Measurements from ENCODE around the gene MORN1. TPM values are rescaled to one million over a fixed set of nuclear protein-coding genes. Genes with fewer than 3 reads are reported as not detected.

Gene MORN1
- total RNA-seq, 2 donors from 2014 or later = 6.8 to 6.9 TPM

DNA sequence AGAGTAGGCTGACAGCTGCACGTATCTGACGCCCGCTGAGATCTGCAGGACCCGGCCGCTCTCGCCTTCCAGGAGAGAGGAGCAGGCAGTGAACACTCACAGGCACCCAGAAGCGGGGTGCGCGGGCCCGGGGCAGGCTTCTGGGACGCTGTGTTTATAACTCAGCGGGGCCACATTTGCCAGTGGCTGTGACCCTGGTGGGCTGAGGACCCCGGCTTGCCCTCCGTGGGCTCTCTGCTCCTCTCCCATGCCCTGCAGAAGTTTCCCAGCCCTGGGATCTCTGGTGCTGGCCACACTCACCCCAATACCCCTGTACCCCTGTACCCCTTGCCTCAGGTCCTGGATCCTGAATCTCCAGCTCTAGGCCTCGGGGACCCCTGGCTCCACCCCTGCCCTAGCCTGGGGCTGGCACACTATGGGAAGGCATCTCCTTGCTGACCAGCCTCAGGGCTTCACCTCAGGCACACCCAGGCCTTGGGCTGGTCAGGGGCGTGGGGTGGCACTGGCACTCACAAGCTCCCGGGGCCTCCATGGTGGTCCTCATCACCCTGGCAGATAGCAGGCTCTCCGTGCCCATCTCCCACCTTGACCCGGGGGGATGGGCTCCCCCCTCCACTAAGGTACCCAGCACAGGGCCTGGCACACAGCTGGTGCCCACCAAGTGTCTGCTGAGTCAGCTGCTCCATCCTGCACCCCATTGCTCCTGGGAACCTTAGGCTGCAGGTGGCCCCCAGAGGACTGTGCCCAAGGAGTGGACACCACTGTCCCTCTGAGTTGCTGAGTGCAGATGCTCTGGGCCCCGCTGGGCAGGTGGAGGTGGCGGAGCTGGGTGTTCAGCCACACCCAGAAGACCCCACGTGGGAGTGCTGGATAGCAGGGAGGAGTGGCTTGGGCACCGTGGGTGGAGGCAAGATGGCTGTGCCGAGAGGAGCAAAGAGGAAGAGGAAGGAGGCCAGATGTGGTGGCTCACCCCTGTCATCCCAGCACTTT lies 32.4 kb downstream of the MORN1 start:
- DNase-seq = no peak
- Mint-ChIP-seq H3K27me3 (ENCODE audit: low read depth) (no peaks in the 10 kb centered on the region), H3K27ac (no peak overlapping the region), H3K4me3 (no peak overlapping the region), H3K36me3 (ENCODE audit: insufficient read depth in 2 of 2) (peaks cover 2 to 5% of the 10 kb centered on the region in 2 donors), H3K4me1 (ENCODE audit: low read depth) (no peaks in the 10 kb centered on the region), H3K9me3 (peaks cover 2 to 6% of the 10 kb centered on the region in 2 donors)
- no peak for ATAC-seq (replicated peaks in 1 of 2)

DNA sequence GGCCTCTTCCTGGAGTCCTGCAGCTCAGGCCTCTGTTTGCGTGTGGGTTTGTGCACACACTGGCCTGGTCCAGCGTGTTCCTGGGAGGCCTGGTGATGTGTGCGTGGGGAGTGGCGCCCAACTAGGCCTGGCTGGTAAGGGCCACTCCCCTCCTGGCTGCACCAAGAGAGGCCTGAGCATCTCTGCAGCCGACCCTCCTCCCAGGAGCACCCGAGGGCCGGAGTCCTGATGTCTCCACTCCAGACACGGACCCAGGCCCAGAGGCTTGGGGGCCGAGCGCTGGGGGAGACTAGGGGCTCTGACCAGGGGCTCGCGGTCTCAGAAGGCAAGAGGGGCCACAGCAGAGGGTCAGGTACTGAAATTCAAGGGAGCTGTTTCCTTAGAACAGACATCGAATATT lies 33.3 kb downstream of the MORN1 start:
- Mint-ChIP-seq H3K27me3 (ENCODE audit: low read depth) (no peaks in the 10 kb centered on the region), H3K4me1 (ENCODE audit: low read depth) (no peaks in the 10 kb centered on the region), H3K9me3 (peaks cover 0 to 4% of the 10 kb centered on the region in 2 donors), H3K27ac (no peak overlapping the region), H3K36me3 (ENCODE audit: insufficient read depth in 2 of 2) (peaks cover under 1 to 2% of the 10 kb centered on the region in 2 donors), H3K4me3 (no peak overlapping the region)
- DNase-seq (no peak), ATAC-seq (replicated peaks in 1 of 2) (no peak)

GRCh38 chr1:2356911-2357845 lies 34.2 kb downstream of the MORN1 start:
- no peak overlapping the region for H3K4me3 Mint-ChIP-seq
- H3K27me3 Mint-ChIP-seq (ENCODE audit: low read depth) = no peaks in the 10 kb centered on the region
- H3K36me3 Mint-ChIP-seq (ENCODE audit: insufficient read depth in 2 of 2) = peaks cover 0 to under 1% of the 10 kb centered on the region in 2 donors
- H3K27ac Mint-ChIP-seq = no peak overlapping the region
- ATAC-seq (replicated peaks in 1 of 2) (no peak), DNase-seq (no peak)
- no peaks in the 10 kb centered on the region for H3K4me1 Mint-ChIP-seq (ENCODE audit: low read depth)
- peaks cover 0 to under 1% of the 10 kb centered on the region in 2 donors for H3K9me3 Mint-ChIP-seq

GRCh38 chr1:2356401-2356800 lies 35.0 kb downstream of the MORN1 start:
- ATAC-seq (replicated peaks in 1 of 2) = no peak
- no peaks in the 10 kb centered on the region for H3K27me3 Mint-ChIP-seq (ENCODE audit: low read depth)
- H3K36me3 Mint-ChIP-seq (ENCODE audit: insufficient read depth in 2 of 2) = no peaks in the 10 kb centered on the region

GRCh38 chr1:2355373-2356261 lies 35.7 kb downstream of the MORN1 start:
- H3K9me3 Mint-ChIP-seq = no peaks in the 10 kb centered on the region
- ATAC-seq (replicated peaks in 1 of 2) = no peak
- no peaks in the 10 kb centered on the region for H3K27me3 Mint-ChIP-seq (ENCODE audit: low read depth)
- no peak for DNase-seq
- no peak overlapping the region for H3K4me3 Mint-ChIP-seq
- H3K4me1 Mint-ChIP-seq (ENCODE audit: low read depth) = no peaks in the 10 kb centered on the region
- no peak overlapping the region for H3K27ac Mint-ChIP-seq
- no peaks in the 10 kb centered on the region for H3K36me3 Mint-ChIP-seq (ENCODE audit: insufficient read depth in 2 of 2)

More at GRCh38 chr1:2356401-2356800, 35.0 kb downstream of the MORN1 start:
- DNase-seq = no peak
- H3K4me1 Mint-ChIP-seq (ENCODE audit: low read depth) = no peaks in the 10 kb centered on the region
- H3K27ac Mint-ChIP-seq = no peak overlapping the region
- H3K9me3 Mint-ChIP-seq = no peaks in the 10 kb centered on the region
- H3K4me3 Mint-ChIP-seq = no peak overlapping the region

GRCh38 chr1:2354511-2355372 lies 36.6 kb downstream of the MORN1 start:
- no peaks in the 10 kb centered on the region for H3K36me3 Mint-ChIP-seq (ENCODE audit: insufficient read depth in 2 of 2)
- H3K9me3 Mint-ChIP-seq = no peaks in the 10 kb centered on the region
- H3K4me1 Mint-ChIP-seq (ENCODE audit: low read depth) = no peaks in the 10 kb centered on the region
- no peak overlapping the region for H3K4me3 Mint-ChIP-seq
- ATAC-seq (replicated peaks in 1 of 2) (no peak), DNase-seq (no peak)
- no peak overlapping the region for H3K27ac Mint-ChIP-seq
- no peaks in the 10 kb centered on the region for H3K27me3 Mint-ChIP-seq (ENCODE audit: low read depth)

GRCh38 chr1:2353551-2354438 lies 37.6 kb downstream of the MORN1 start:
- no peaks in the 10 kb centered on the region for H3K27me3 Mint-ChIP-seq (ENCODE audit: low read depth)
- no peak overlapping the region for H3K4me3 Mint-ChIP-seq
- no peak for DNase-seq
- H3K27ac Mint-ChIP-seq = no peak overlapping the region
- ATAC-seq (replicated peaks in 1 of 2) = no peak
- H3K36me3 Mint-ChIP-seq (ENCODE audit: insufficient read depth in 2 of 2) = no peaks in the 10 kb centered on the region
- H3K9me3 Mint-ChIP-seq = no peaks in the 10 kb centered on the region
- no peaks in the 10 kb centered on the region for H3K4me1 Mint-ChIP-seq (ENCODE audit: low read depth)

DNA sequence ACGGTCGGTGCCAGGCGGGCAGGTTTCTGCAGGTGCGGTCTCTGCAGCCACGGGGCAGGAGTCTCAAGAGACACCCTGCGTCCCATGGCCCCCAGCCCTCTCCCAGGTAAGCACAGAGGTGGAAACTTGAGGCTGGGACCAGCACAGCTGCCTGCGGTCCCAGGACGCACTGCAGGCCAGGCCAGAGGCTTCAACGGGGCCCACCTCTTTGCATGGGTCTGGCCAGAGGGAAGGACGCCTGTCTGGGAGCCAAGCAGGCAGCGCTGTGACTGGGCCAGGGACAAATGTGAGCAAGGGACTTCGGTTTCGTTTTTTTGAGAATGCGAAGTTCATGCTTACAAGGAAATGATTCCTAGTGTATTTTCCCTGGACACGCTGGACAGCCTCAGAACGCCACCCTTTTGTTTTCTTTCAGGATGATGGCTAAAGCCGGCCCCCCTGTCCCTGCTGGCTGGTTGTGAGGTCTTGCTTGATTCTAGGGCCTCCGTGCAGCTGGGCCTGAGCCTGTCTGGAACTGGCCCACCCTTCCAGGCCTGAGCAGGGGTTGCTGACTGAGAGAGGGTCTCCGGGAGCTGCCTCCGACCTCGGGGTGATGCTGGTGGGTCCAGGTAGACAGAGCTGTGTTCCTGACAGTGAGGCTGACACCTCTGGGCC lies 38.3 kb downstream of the MORN1 start:
- Mint-ChIP-seq H3K36me3 (ENCODE audit: insufficient read depth in 2 of 2) (no peaks in the 10 kb centered on the region), H3K4me1 (ENCODE audit: low read depth) (no peaks in the 10 kb centered on the region), H3K4me3 (no peak overlapping the region), H3K27ac (no peak overlapping the region), H3K27me3 (ENCODE audit: low read depth) (no peaks in the 10 kb centered on the region), H3K9me3 (no peaks in the 10 kb centered on the region)
- DNase-seq (no peak), ATAC-seq (replicated peaks in 1 of 2) (no peak)

DNA sequence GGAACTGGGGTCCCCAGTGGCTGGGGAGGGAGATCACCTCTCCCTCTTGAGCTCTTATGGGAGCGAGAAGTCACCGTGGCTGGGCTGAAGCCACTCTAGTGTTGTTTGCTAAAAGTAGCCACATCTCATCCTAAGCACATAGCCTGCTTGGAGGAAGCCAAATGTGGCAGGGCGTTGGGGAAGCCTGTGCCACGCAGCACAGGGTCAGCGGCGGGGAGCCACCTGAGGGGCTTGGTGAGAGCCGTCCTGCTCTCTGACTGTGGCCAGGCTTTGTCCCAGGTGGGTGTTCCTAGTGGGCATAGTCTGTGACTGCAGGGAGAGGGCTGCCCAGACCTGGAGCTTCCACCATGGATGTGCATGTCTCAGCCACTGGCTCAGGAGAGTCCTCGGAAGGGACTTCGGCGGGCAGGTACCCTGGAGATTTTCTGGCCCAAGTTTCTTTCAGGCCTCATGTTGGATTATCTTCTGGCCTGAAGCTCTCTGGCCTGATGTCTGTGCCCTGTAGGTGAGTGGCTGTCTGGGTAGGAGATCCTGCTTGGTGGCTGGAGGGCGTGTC lies 38.9 kb downstream of the MORN1 start:
- no peaks in the 10 kb centered on the region for H3K36me3 Mint-ChIP-seq (ENCODE audit: insufficient read depth in 2 of 2)
- no peaks in the 10 kb centered on the region for H3K9me3 Mint-ChIP-seq
- no peak overlapping the region for H3K4me3 Mint-ChIP-seq
- H3K27ac Mint-ChIP-seq = no peak overlapping the region
- no peaks in the 10 kb centered on the region for H3K27me3 Mint-ChIP-seq (ENCODE audit: low read depth)
- no peak for ATAC-seq (replicated peaks in 1 of 2)
- no peaks in the 10 kb centered on the region for H3K4me1 Mint-ChIP-seq (ENCODE audit: low read depth)
- no peak for DNase-seq

DNA sequence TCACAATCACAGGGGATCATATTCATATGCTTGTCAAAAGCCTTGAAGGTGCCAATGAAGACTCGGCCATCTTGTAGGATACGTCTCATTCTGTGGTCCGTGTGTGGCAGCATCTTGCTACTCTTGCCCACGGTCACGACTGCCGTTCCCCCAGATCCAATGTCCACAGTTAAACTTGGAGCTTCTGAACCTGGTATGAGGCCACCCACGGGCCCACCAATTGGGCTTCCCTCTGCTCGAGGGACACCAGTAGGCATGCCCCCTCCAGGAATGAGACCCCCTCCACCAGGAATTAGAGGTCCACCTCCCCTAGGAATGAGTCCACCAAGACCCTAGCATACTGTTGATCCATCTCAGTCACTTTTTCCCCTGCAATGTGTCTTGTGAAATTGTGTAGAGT lies 39.6 kb downstream of the MORN1 start:
- Mint-ChIP-seq H3K27ac (no peak overlapping the region), H3K36me3 (ENCODE audit: insufficient read depth in 2 of 2) (no peaks in the 10 kb centered on the region), H3K9me3 (no peaks in the 10 kb centered on the region), H3K27me3 (ENCODE audit: low read depth) (no peaks in the 10 kb centered on the region), H3K4me1 (ENCODE audit: low read depth) (no peaks in the 10 kb centered on the region), H3K4me3 (no peak overlapping the region)
- ATAC-seq (replicated peaks in 1 of 2) (no peak), DNase-seq (no peak)
